K562 (cell line): ENCODE results near the gene ADAM8. TPM values are rescaled to one million over a fixed set of nuclear protein-coding genes. Genes with fewer than 3 reads are reported as not detected.

Source experiments
- ATF1 ChIP-seq, 2 experiments: fragments of 450-650 bp in 1 of 2; IDR thresholded peaks; 2 replicates each; pipeline ENCODE4 v1.6.1; 2016; ENCODE audit warnings: missing compliant biosample characterization in 1 of 2, missing genetic modification characterization in 1 of 2
- CEBPG ChIP-seq, 3 experiments: fragments of 200-800 bp in 1 of 3; sonication (Bioruptor generic) in 1 of 3; sonication (generic) in 1 of 3; formaldehyde crosslinking in 1 of 3; IDR thresholded peaks in 2 of 3; conservative IDR thresholded peaks in 1 of 3; 2 replicates each; pipeline versions ENCODE4 v1.6.1 to v1.8.0; 2016 to 2022; ENCODE audit warnings: missing compliant biosample characterization in 2 of 3, missing genetic modification characterization in 2 of 3, mild to moderate bottlenecking in 1 of 3, missing genetic modification reagents in 1 of 3
- CREBBP ChIP-seq: IDR thresholded peaks from one replicate; pipeline ENCODE4 v1.6.1; 2012; ENCODE audit warnings: low read depth, mild to moderate bottlenecking, control low read depth, inconsistent platforms, low read length
- ETV1 ChIP-seq: fragments of 450-650 bp; conservative IDR thresholded peaks from 2 replicates; pipeline ENCODE4 v1.6.1; 2016; ENCODE audit warnings: missing genetic modification characterization, control low read depth, low read depth, missing compliant biosample characterization
- GABPA ChIP-seq: fragments of 200-800 bp; sonication (Bioruptor generic); conservative IDR thresholded peaks from 2 replicates; pipeline ENCODE4 v1.6.1; 2016; ENCODE audit warnings: low read depth, missing genetic modification characterization, missing compliant biosample characterization
- HSF4 ChIP-seq: fragments of 250-450 bp; sonication (Bioruptor Pico); IDR thresholded peaks from 2 replicates; pipeline ENCODE4 v2.1.2; 2022; ENCODE audit warnings: mild to moderate bottlenecking, moderate library complexity, borderline replicate concordance
- MAZ ChIP-seq, 2 experiments: fragments of 450-650 bp in 1 of 2; sonication (generic) in 1 of 2; formaldehyde crosslinking; IDR thresholded peaks in 1 of 2; conservative IDR thresholded peaks in 1 of 2; 2 replicates each; pipeline versions ENCODE4 v1.4.0 to v1.5.0; 2020; ENCODE audit warnings: mild to moderate bottlenecking in 1 of 2, missing genetic modification reagents in 1 of 2
- NCOA1 ChIP-seq: fragments of 450-650 bp; IDR thresholded peaks from 2 replicates; pipeline ENCODE4 v1.6.1; 2016; ENCODE audit warnings: low read depth
- PHTF2 ChIP-seq: fragments of 250-450 bp; sonication (Bioruptor Pico); IDR thresholded peaks from 2 replicates; pipeline ENCODE4 v1.5.0; 2021; ENCODE audit warnings: mild to moderate bottlenecking
- SMARCE1 ChIP-seq: fragments of 450-650 bp; IDR thresholded peaks from 2 replicates; pipeline ENCODE4 v1.7.1; 2016; ENCODE audit warnings: mild to moderate bottlenecking
- SUPT5H ChIP-seq: fragments of 450-650 bp; IDR thresholded peaks from 2 replicates; pipeline ENCODE4 v1.6.1; 2016
- TFAP4 ChIP-seq: sonication (generic); formaldehyde crosslinking; IDR thresholded peaks from 2 replicates; pipeline ENCODE4 v1.8.0; 2022; ENCODE audit warnings: missing genetic modification reagents, mild to moderate bottlenecking, moderate library complexity, borderline replicate concordance
- ZNF143 ChIP-seq: sonication (generic); formaldehyde crosslinking; IDR thresholded peaks from 2 replicates; pipeline ENCODE4 v1.9.0; 2022; ENCODE audit warnings: mild to moderate bottlenecking, missing genetic modification reagents
- ZNF583 ChIP-seq: fragments of 250-450 bp; sonication (Bioruptor Pico); IDR thresholded peaks from 2 replicates; pipeline ENCODE4 v1.4.0; 2020
- polyA plus RNA-seq, 8 experiments: library from polyadenylated mRNA; depleted of rRNA in 4 of 8; stranded (reverse) in 5 of 8; unstranded in 3 of 8; fragments of >200 nt; fragmentation: Nextera tagmentation in 2 of 8; fragmentation: Illumina TruSeq in 1 of 8; extraction: Ambion mirVana in 2 of 8; extraction: Trizol in 1 of 8; gene quantifications; 2 replicates each; pipeline versions ENCODE4 v1.2.1 to v1.2.3, GENCODE V29; 2011 to 2014; ENCODE audit warnings: inconsistent platforms in 1 of 8, missing spikeins in 1 of 8
- total RNA-seq, 7 experiments: library from RNA; depleted of rRNA in 6 of 7; stranded (reverse); fragments of >200 nt in 6 of 7; fragmentation: Illumina TruSeq in 2 of 7; extraction: Trizol in 2 of 7; gene quantifications; 2 replicates each; pipeline versions ENCODE4 v1.2.1 to v1.2.3, GENCODE V29; 2011 to 2021; ENCODE audit warnings: low replicate concordance in 1 of 7
- TF ChIP-seq, protein P1 (sequence below): fragments of 250-450 bp; sonication (Bioruptor Pico); IDR thresholded peaks from 2 replicates; pipeline ENCODE4 v1.4.0; 2020
- TF ChIP-seq, protein P2 (sequence below), 2 experiments: fragments of 450-650 bp; IDR thresholded peaks; 2 replicates each; pipeline ENCODE4 v1.6.1; 2016
- TF ChIP-seq, protein P3 (sequence below), 2 experiments: fragments of 450-650 bp in 1 of 2; sonication (generic) in 1 of 2; formaldehyde crosslinking in 1 of 2; IDR thresholded peaks in 1 of 2; conservative IDR thresholded peaks in 1 of 2; 2 replicates each; pipeline versions ENCODE4 v1.6.1 to v1.8.1; 2016 to 2023; ENCODE audit warnings: mild to moderate bottlenecking in 2 of 2, moderate library complexity in 2 of 2, inconsistent platforms in 1 of 2, missing genetic modification reagents in 1 of 2

The ADAM8 gene
- total and polyA plus RNA-seq, 9 of the 15 experiments (the other 6 are each of a cell fraction or from before 2014, with no cell fraction given) = 0.07 to 7.0 (median 1.1) TPM

DNA sequence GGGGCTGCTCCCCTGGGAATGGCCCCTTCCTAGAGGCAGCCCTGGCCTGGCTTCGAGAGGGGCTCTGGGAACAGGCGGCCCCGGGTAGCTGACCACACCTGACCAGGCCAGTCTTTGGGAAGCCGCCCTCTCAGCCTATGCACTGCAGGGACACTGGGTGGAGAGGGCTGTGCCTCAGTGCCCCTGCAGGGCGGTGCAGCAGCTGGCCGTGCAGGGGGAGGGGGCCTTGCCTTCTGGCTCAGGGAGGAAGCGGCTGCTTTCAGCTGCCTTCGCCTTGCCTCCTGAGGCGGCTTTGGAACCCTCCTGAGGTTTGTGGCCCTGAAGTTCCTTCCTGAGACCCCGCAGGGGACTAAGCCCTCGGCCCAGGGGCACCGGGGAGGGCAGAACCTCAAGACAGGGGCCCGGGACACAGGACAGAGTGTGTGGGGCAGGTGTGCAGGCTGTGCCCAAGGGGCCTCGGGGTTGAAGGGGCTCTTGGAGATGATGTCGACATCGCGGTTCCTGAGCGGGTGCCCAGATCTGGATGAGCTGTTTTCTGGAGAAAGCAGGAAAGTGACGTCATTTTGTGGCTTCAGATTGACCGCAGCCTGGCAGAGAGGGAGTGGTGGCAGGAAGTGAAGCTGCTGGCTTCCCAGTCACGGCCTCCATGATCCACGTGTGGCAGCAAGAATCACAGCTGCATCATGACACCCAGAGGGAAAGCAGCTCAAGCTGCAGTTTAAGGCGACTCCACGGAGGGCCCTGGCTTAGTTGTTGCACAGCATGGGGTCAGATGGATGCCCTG is 17.7 kb downstream of the ADAM8 start (continued):
- TF ChIP-seq, protein P1, sequence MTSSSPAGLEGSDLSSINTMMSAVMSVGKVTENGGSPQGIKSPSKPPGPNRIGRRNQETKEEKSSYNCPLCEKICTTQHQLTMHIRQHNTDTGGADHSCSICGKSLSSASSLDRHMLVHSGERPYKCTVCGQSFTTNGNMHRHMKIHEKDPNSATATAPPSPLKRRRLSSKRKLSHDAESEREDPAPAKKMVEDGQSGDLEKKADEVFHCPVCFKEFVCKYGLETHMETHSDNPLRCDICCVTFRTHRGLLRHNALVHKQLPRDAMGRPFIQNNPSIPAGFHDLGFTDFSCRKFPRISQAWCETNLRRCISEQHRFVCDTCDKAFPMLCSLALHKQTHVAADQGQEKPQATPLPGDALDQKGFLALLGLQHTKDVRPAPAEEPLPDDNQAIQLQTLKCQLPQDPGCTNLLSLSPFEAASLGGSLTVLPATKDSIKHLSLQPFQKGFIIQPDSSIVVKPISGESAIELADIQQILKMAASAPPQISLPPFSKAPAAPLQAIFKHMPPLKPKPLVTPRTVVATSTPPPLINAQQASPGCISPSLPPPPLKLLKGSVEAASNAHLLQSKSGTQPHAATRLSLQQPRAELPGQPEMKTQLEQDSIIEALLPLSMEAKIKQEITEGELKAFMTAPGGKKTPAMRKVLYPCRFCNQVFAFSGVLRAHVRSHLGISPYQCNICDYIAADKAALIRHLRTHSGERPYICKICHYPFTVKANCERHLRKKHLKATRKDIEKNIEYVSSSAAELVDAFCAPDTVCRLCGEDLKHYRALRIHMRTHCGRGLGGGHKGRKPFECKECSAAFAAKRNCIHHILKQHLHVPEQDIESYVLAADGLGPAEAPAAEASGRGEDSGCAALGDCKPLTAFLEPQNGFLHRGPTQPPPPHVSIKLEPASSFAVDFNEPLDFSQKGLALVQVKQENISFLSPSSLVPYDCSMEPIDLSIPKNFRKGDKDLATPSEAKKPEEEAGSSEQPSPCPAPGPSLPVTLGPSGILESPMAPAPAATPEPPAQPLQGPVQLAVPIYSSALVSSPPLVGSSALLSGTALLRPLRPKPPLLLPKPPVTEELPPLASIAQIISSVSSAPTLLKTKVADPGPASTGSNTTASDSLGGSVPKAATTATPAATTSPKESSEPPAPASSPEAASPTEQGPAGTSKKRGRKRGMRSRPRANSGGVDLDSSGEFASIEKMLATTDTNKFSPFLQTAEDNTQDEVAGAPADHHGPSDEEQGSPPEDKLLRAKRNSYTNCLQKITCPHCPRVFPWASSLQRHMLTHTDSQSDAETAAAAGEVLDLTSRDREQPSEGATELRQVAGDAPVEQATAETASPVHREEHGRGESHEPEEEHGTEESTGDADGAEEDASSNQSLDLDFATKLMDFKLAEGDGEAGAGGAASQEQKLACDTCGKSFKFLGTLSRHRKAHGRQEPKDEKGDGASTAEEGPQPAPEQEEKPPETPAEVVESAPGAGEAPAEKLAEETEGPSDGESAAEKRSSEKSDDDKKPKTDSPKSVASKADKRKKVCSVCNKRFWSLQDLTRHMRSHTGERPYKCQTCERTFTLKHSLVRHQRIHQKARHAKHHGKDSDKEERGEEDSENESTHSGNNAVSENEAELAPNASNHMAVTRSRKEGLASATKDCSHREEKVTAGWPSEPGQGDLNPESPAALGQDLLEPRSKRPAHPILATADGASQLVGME (CRISPR knock-in tag) = no peak
- TF ChIP-seq CEBPG (CRISPR knock-in tag; IDR thresholded peaks at IDR 0.05) = no peak
- peak in 1 of 2 experiments; percentile 21; a peak in 1 of 4 replicates for TF ChIP-seq CEBPG (tag; conservative IDR thresholded peaks at IDR 0.05 in 1 of 2, IDR thresholded peaks at IDR 0.05 in 1 of 2)
- no peak for TF ChIP-seq ZNF583 (CRISPR knock-in tag)
- TF ChIP-seq, protein P2, sequence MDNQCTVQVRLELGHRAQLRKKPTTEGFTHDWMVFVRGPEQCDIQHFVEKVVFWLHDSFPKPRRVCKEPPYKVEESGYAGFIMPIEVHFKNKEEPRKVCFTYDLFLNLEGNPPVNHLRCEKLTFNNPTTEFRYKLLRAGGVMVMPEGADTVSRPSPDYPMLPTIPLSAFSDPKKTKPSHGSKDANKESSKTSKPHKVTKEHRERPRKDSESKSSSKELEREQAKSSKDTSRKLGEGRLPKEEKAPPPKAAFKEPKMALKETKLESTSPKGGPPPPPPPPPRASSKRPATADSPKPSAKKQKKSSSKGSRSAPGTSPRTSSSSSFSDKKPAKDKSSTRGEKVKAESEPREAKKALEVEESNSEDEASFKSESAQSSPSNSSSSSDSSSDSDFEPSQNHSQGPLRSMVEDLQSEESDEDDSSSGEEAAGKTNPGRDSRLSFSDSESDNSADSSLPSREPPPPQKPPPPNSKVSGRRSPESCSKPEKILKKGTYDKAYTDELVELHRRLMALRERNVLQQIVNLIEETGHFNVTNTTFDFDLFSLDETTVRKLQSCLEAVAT (IDR thresholded peaks at IDR 0.05) = 0 out of 4 replicates have a peak, but pooled peaks of 1 of the 2 experiments have one; percentile 26
- no peak; a peak in 1 of 4 replicates for TF ChIP-seq MAZ (CRISPR knock-in tag; conservative IDR thresholded peaks at IDR 0.05 in 1 of 2, IDR thresholded peaks at IDR 0.05 in 1 of 2)
- no peak for TF ChIP-seq ZNF143 (CRISPR knock-in tag)
- no peak for TF ChIP-seq PHTF2 (CRISPR knock-in tag)
- no peak for TF ChIP-seq SUPT5H
- no peak for TF ChIP-seq NCOA1
- no peak for TF ChIP-seq HSF4
- TF ChIP-seq ETV1 (tag) = peak; percentile 72
- TF ChIP-seq TFAP4 (CRISPR knock-in tag) = no peak
- TF ChIP-seq, protein P3, sequence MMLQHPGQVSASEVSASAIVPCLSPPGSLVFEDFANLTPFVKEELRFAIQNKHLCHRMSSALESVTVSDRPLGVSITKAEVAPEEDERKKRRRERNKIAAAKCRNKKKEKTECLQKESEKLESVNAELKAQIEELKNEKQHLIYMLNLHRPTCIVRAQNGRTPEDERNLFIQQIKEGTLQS (IDR thresholded peaks at IDR 0.05) = peak; percentile 93
- TF ChIP-seq, protein P3 (CRISPR knock-in tag; conservative IDR thresholded peaks at IDR 0.05) = no peak
- TF ChIP-seq GABPA (tag) = peak; percentile 67
- 0 out of 2 replicates have a peak, but pooled peaks have one; percentile 32 for TF ChIP-seq SMARCE1
- no peak for TF ChIP-seq CREBBP
- TF ChIP-seq ATF1 (CRISPR knock-in tag; IDR thresholded peaks at IDR 0.05) = no peak
- TF ChIP-seq ATF1 (tag; IDR thresholded peaks at IDR 0.05) = peak; percentile 45; the same call in 1 of the 2 replicates
